Activated CD8-positive, alpha-beta memory T cell treated with anti-CD3 and anti-CD28 coated beads for 36 hours (primary cell): Measurements from ENCODE around the gene HDDC3. TPM values are rescaled to one million over a fixed set of nuclear protein-coding genes. Genes with fewer than 3 reads are reported as not detected.

ENCODE experiments used
- CTCF ChIA-PET: fragments of 350-600 bp; sonication (Branson Sonifier 250); formaldehyde crosslinking; loops from one replicate; lab custom pipeline; 2021; ENCODE audit warnings: antibody characterized with exemption; lab: Charles Lee
- POLR2A ChIA-PET: fragments of 350-600 bp; sonication (Branson Sonifier 250); formaldehyde crosslinking; loops from one replicate; lab custom pipeline; 2021; ENCODE audit warnings: antibody characterized with exemption; lab: Charles Lee
- total RNA-seq, 2 experiments: library from RNA; stranded (reverse); gene quantifications; one replicate each; pipeline ENCODE4 v1.2.3, GENCODE V29; 2021

Gene HDDC3
- 10 to 100 TPM; 40.0 to 41.3 TPM for total RNA-seq

GRCh38 chr15:90931828-90932659, at the start of gene HDDC3:
HDDC3 (minus strand) TSS chr15:90932549; CDS start chr15:90932540, 9 bp downstream.
- ChIA-PET POLR2A (interaction anchor here (0.7 to 5.5 kb wide), 9 partner anchors 23 to 215 kb away, joined by 3 to 42 read pairs (median 4); partner anchors contain the start of genes BLM, MAN2A2 and RCCD1), CTCF (interaction anchor here (0.5 to 7.7 kb wide), 21 partner anchors 10 to 1042 kb away, joined by 3 to 136 read pairs (median 5); partner anchors contain the start of genes BLM, MAN2A2 and RCCD1)

GRCh38 chr15:90982135-90982534, 49.8 kb upstream of the HDDC3 start:
- CTCF ChIA-PET: no interaction called here
- POLR2A ChIA-PET: no interaction called here

GRCh38 chr15:90981681-90982080, 49.3 kb upstream of the HDDC3 start:
- ChIA-PET POLR2A (no interaction called here), CTCF (interaction anchor here (0.8 kb wide), 2 partner anchors 25 to 266 kb away, joined by 3 read pairs; no protein-coding TSS in a partner anchor)

GRCh38 chr15:90979582-90979981, 47.2 kb upstream of the HDDC3 start:
- POLR2A ChIA-PET: interaction anchor here (1.3 kb wide), 1 partner anchor 23 kb away, joined by 4 read pairs; no protein-coding TSS in a partner anchor
- CTCF ChIA-PET: interaction anchor here (1.6 to 2.3 kb wide), 2 partner anchors 13 to 23 kb away, joined by 4 to 9 read pairs; no protein-coding TSS in a partner anchor

GRCh38 chr15:90974216-90974615, 41.9 kb upstream of the HDDC3 start:
- POLR2A ChIA-PET: no interaction called here
- CTCF ChIA-PET: no interaction called here

GRCh38 chr15:90972133-90972532, 39.8 kb upstream of the HDDC3 start:
- POLR2A ChIA-PET: no interaction called here
- CTCF ChIA-PET: interaction anchor here (0.9 kb wide), 1 partner anchor 15 kb away, joined by 5 read pairs; no protein-coding TSS in a partner anchor

- CTCF ChIA-PET: interaction anchor here (0.6 to 2.5 kb wide), 2 partner anchors 14 to 655 kb away, joined by 3 to 7 read pairs; no protein-coding TSS in a partner anchor
- POLR2A ChIA-PET: no interaction called here
Observed at GRCh38 chr15:90970274-90970673, 37.9 kb upstream of the HDDC3 start.

GRCh38 chr15:90968434-90968833, 36.1 kb upstream of the HDDC3 start:
- POLR2A ChIA-PET: no interaction called here

GRCh38 chr15:90967206-90967605, 34.9 kb upstream of the HDDC3 start:
- POLR2A ChIA-PET: no interaction called here
- CTCF ChIA-PET: interaction anchor here (1.2 to 1.5 kb wide), 2 partner anchors 11 to 12 kb away, joined by 4 read pairs; no protein-coding TSS in a partner anchor

More at GRCh38 chr15:90968434-90968833, 36.1 kb upstream of the HDDC3 start:
- CTCF ChIA-PET: interaction anchor here (1.1 to 1.3 kb wide), 3 partner anchors 11 to 65 kb away, joined by 3 to 8 read pairs (median 4); no protein-coding TSS in a partner anchor

- CTCF ChIA-PET: interaction anchor here (1.2 to 1.5 kb wide), 2 partner anchors 10 to 13 kb away, joined by 4 read pairs; no protein-coding TSS in a partner anchor
- POLR2A ChIA-PET: no interaction called here
Observed at GRCh38 chr15:90966262-90966661, 33.9 kb upstream of the HDDC3 start.

GRCh38 chr15:90962021-90962420, 29.7 kb upstream of the HDDC3 start:
- ChIA-PET POLR2A (no interaction called here), CTCF (no interaction called here)

- ChIA-PET CTCF (interaction anchor here (1.1 to 2.3 kb wide), 2 partner anchors 11 to 37 kb away, joined by 5 read pairs; no protein-coding TSS in a partner anchor), POLR2A (no interaction called here)
Observed at GRCh38 chr15:90960298-90961091, 28.1 kb upstream of the HDDC3 start.

GRCh38 chr15:90959894-90960293, 27.5 kb upstream of the HDDC3 start:
- ChIA-PET CTCF (interaction anchor here (2.3 to 6.1 kb wide), 2 partner anchors 25 to 37 kb away, joined by 5 to 40 read pairs; partner anchors contain the start of gene UNC45A), POLR2A (no interaction called here)

GRCh38 chr15:90959028-90959595, 26.8 kb upstream of the HDDC3 start:
- ChIA-PET POLR2A (no interaction called here), CTCF (interaction anchor here (2.3 to 6.1 kb wide), 2 partner anchors 24 to 38 kb away, joined by 5 to 40 read pairs; partner anchors contain the start of gene UNC45A)

GRCh38 chr15:90957791-90958190, 25.4 kb upstream of the HDDC3 start:
- CTCF ChIA-PET: interaction anchor here (0.6 to 6.1 kb wide), 11 partner anchors 11 to 326 kb away, joined by 4 to 40 read pairs (median 8); partner anchors contain the start of genes MAN2A2 and UNC45A

GRCh38 chr15:90957031-90957790, 24.9 kb upstream of the HDDC3 start:
- ChIA-PET CTCF (interaction anchor here (0.6 to 6.1 kb wide), 24 partner anchors 9 to 664 kb away, joined by 3 to 40 read pairs (median 5); partner anchors contain the start of genes MAN2A2, UNC45A and VPS33B), POLR2A (interaction anchor here (1.0 kb wide), 1 partner anchor 22 kb away, joined by 5 read pairs; the partner anchor contains the start of gene UNC45A)

More at GRCh38 chr15:90957791-90958190, 25.4 kb upstream of the HDDC3 start:
- POLR2A ChIA-PET: interaction anchor here (1.0 kb wide), 1 partner anchor 23 kb away, joined by 5 read pairs; the partner anchor contains the start of gene UNC45A
